Activated B cell treated with CpG ODN at 0.5 μM for 24 hours (primary cell): ENCODE results near the gene SYNDIG1. TPM values are rescaled to one million over a fixed set of nuclear protein-coding genes. Genes with fewer than 3 reads are reported as not detected.

Experiments used
- ATAC-seq: fragments of 200-7000 bp; cut with Tn5 transposase; one replicate; pipeline ENCODE4 v1.10.0; 2021; ENCODE audit warnings: low read depth, mild to moderate bottlenecking, moderate library complexity
- CTCF ChIA-PET: fragments of 350-600 bp; sonication (Branson Sonifier 250); formaldehyde crosslinking; loops from one replicate; lab custom pipeline; 2021; ENCODE audit warnings: antibody characterized with exemption; lab: Charles Lee
- POLR2A ChIA-PET: fragments of 350-600 bp; sonication (Branson Sonifier 250); formaldehyde crosslinking; loops from one replicate; lab custom pipeline; 2021; ENCODE audit warnings: antibody characterized with exemption; lab: Charles Lee
- DNase-seq: peaks from one replicate; pipeline ENCODE4 v3.0.0; 2022
- H3K27ac Mint-ChIP-seq: one replicate; pipeline ENCODE4 v1.8.0; 2020; ENCODE audit warnings: mixed read lengths
- H3K27me3 Mint-ChIP-seq: one replicate; pipeline ENCODE4 v1.8.0; 2021; ENCODE audit warnings: mixed read lengths
- H3K36me3 Mint-ChIP-seq: one replicate; pipeline ENCODE4 v1.8.0; 2021; ENCODE audit warnings: low read depth, mixed read lengths
- H3K4me1 Mint-ChIP-seq: one replicate; pipeline ENCODE4 v1.8.0; 2021; ENCODE audit warnings: mixed read lengths
- H3K4me3 Mint-ChIP-seq: one replicate; pipeline ENCODE4 v1.8.0; 2020; ENCODE audit warnings: mild to moderate bottlenecking, mixed read lengths
- H3K9me3 Mint-ChIP-seq: one replicate; pipeline ENCODE4 v1.8.0; 2020; ENCODE audit warnings: mixed read lengths
- intact Hi-C: fragments of 100-400 bp; cut with micrococcal nuclease; formaldehyde crosslinking; loops from one replicate; pipeline ENCODE4 v1.15.1; 2024
- total RNA-seq: library from RNA; stranded (reverse); gene quantifications from 2 replicates; pipeline ENCODE4 v1.2.3, GENCODE V29; 2022
- TF ChIP-seq, protein P1 (sequence below): fragments of 200-600 bp; IDR thresholded peaks from one replicate; pipeline ENCODE4 v1.8.0; 2022; ENCODE audit warnings: antibody characterized with exemption, mild to moderate bottlenecking

SYNDIG1 gene
- total RNA-seq, 1 donor from 2014 or later: not detected

DNA sequence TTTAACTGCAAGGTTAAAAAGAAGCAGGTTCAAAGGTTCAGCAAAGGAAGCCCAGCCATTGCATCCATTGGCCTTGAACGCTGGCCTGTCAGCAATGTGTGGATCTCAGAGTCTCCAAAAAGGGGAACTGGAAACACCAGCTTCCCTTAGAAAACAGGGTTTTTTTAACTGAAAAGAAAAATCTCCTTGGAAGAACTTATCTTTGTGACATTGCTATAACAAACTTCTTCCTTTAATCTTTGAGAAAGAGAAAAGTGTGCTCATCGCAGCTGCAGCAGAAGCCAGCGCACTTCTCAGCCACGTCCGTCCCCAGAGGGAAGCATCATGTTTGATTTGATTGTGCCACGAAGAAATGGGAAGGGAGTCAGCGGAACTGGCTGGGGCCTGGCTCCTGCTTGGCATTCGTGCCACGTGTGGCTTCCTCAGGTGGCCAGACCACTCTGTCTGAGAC, 215.0 kb downstream of the SYNDIG1 start:
- DNase-seq (no peak), ATAC-seq (no peak)
- Mint-ChIP-seq H3K27me3 (no peaks in the 10 kb centered on the region), H3K27ac (no peak overlapping the region), H3K4me3 (no peak overlapping the region), H3K4me1 (peaks cover 3% of the 10 kb centered on the region), H3K36me3 (no peaks in the 10 kb centered on the region), H3K9me3 (peaks cover 14% of the 10 kb centered on the region)
- ChIA-PET CTCF (no interaction called here), POLR2A (no interaction called here)
- TF ChIP-seq, protein P1, sequence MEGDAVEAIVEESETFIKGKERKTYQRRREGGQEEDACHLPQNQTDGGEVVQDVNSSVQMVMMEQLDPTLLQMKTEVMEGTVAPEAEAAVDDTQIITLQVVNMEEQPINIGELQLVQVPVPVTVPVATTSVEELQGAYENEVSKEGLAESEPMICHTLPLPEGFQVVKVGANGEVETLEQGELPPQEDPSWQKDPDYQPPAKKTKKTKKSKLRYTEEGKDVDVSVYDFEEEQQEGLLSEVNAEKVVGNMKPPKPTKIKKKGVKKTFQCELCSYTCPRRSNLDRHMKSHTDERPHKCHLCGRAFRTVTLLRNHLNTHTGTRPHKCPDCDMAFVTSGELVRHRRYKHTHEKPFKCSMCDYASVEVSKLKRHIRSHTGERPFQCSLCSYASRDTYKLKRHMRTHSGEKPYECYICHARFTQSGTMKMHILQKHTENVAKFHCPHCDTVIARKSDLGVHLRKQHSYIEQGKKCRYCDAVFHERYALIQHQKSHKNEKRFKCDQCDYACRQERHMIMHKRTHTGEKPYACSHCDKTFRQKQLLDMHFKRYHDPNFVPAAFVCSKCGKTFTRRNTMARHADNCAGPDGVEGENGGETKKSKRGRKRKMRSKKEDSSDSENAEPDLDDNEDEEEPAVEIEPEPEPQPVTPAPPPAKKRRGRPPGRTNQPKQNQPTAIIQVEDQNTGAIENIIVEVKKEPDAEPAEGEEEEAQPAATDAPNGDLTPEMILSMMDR: no peak
- intact Hi-C loops: no loop called here

DNA sequence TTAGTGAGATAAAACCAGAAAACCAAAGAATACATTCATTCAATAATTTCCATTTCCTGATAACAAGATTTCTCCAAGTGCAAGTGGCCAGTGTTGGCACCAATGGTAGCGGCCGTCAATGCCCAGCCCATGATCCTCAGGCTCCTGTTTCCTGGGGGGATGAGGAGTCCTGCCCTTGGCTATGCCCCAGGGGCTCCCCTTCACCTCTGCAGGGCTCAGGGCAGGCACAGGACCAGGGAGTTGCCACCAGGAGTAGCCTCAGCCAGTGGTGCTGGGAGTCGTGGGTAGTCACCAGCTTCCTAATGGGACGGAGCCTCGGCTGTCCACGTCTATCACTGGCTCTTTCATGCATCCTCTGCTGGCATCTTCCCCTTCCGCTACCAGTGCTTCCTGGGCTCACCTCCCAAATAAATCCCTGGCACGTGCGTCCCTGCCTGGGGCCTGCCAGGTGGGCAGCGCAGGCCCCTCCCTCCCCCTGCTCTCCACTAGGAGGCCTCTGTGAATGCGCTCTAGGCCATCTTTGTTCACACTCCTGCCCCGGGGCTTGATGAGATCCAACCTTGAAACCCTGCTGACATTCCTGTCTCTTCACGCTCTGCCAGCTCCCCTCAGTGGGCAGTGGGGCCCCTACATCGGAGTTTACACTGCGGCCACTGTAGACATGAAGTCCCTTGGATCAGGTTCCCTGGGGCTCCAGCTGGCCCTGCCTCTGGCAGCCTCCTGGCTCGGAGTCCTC, 215.7 kb downstream of the SYNDIG1 start:
- H3K27ac Mint-ChIP-seq: no peak overlapping the region
- intact Hi-C loops: no loop called here
- no peak overlapping the region for H3K4me3 Mint-ChIP-seq
- ChIA-PET POLR2A (no interaction called here), CTCF (no interaction called here)
- H3K36me3 Mint-ChIP-seq: no peaks in the 10 kb centered on the region
- no peaks in the 10 kb centered on the region for H3K27me3 Mint-ChIP-seq
- H3K9me3 Mint-ChIP-seq: peaks cover 14% of the 10 kb centered on the region
- no peak for ATAC-seq
- DNase-seq: no peak
- H3K4me1 Mint-ChIP-seq: peaks cover 3% of the 10 kb centered on the region
- TF ChIP-seq, protein P1: no peak

DNA sequence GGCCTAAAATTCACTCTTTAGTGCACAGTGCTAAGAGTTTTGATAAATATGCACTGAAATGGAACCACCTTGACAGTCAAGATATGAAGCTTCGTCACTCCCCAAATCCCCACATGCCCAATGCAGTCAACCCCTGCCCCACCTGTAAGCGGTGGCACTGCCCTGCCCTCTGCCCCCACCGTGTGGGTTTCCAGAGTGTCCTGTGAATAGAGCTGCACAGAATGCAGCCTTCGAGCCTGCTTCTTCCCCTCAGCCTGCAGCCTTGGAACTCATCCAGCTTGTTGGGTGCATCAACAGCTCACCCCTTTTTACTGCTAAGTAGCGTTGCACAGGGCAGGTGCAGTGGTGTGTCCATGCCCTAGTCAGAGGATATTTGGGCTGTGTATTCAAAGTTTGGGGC, 216.3 kb downstream of the SYNDIG1 start:
- H3K4me1 Mint-ChIP-seq: peaks cover 3% of the 10 kb centered on the region
- ATAC-seq: no peak
- ChIA-PET POLR2A (no interaction called here), CTCF (no interaction called here)
- no peaks in the 10 kb centered on the region for H3K36me3 Mint-ChIP-seq
- intact Hi-C loops: no loop called here
- DNase-seq: no peak
- no peak overlapping the region for H3K4me3 Mint-ChIP-seq
- TF ChIP-seq, protein P1: no peak
- peaks cover 14% of the 10 kb centered on the region for H3K9me3 Mint-ChIP-seq
- no peak overlapping the region for H3K27ac Mint-ChIP-seq
- H3K27me3 Mint-ChIP-seq: no peaks in the 10 kb centered on the region

DNA sequence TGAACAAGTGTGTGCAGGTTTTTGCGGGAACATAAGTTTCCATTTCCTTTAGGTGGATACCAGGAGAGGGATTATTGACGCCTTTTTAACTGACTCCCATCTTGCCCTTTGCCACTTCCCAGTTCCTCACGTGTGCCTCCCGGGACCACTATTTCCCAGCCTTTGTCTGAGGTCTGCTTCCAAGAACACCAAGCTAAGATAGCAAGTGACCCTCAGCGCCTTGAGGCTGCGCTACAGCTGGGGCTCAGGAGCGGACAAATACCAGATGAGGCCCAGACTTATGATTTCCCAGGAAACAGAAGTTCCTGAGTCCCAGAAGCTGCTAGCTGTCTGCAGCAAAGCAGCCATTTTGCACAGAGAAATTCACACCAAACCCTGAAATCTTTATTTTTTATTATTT, 216.7 kb downstream of the SYNDIG1 start:
- ChIA-PET CTCF (no interaction called here), POLR2A (no interaction called here)
- peaks cover 3% of the 10 kb centered on the region for H3K4me1 Mint-ChIP-seq
- H3K27ac Mint-ChIP-seq: no peak overlapping the region
- DNase-seq: no peak
- H3K36me3 Mint-ChIP-seq: no peaks in the 10 kb centered on the region
- H3K4me3 Mint-ChIP-seq: no peak overlapping the region
- H3K27me3 Mint-ChIP-seq: no peaks in the 10 kb centered on the region
- ATAC-seq: no peak
- peaks cover 14% of the 10 kb centered on the region for H3K9me3 Mint-ChIP-seq
- intact Hi-C loops: no loop called here
- TF ChIP-seq, protein P1: no peak

DNA sequence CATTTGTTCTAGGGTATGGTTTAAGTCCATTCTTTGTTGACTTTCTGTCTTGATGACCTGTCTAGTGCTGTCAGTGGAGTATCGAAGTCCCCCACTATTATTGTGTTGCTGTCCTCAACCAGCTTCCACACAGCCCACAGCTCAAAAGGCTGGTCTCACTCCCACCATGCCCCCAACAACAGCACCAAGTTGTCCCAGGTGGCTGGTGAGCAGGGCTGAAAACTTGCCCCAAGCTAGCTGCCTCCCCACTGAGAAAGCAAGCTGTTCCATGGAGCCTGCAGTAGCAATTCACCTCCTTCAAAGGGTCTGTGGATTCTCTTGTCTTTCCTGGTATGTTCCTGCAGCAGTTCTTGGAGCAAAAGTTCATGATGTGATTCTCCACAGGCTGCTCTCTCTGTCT, 221.0 kb downstream of the SYNDIG1 start:
- Mint-ChIP-seq H3K27me3 (no peaks in the 10 kb centered on the region), H3K4me1 (no peaks in the 10 kb centered on the region), H3K4me3 (no peak overlapping the region), H3K27ac (no peak overlapping the region), H3K9me3 (peaks cover 14% of the 10 kb centered on the region), H3K36me3 (no peaks in the 10 kb centered on the region)
- ChIA-PET CTCF (no interaction called here), POLR2A (no interaction called here)
- intact Hi-C loops: no loop called here
- no peak for DNase-seq
- TF ChIP-seq, protein P1: no peak
- no peak for ATAC-seq
